ENCODE measurements around the gene EBF3. TPM values are rescaled to one million over a fixed set of nuclear protein-coding genes. Genes with fewer than 3 reads are reported as not detected.

Gene EBF3
- total and polyA plus RNA-seq, 9 of the 15 experiments (the other 6 are each of a cell fraction or from before 2014, with no cell fraction given), result not detected

- no peak for TF ChIP-seq ATF2 (CRISPR knock-in tag; IDR thresholded peaks at IDR 0.05)
- TF ChIP-seq CBX2 (IDR thresholded peaks at IDR 0.05; ENCODE audit: insufficient read depth, low read length, poor library complexity, severe bottlenecking), result no peak
Measured at GRCh38 chr10:129953119-129954051, 10.7 kb downstream of the EBF3 start (continued).

GRCh38 chr10:129952378-129953118, 11.5 kb downstream of the EBF3 start:
- in situ Hi-C loops (cut with MboI), result no loop called here
- BruUV-seq (replicated peaks), result no TSS peak

More at GRCh38 chr10:129952378-129953118, 11.5 kb downstream of the EBF3 start:
- no peaks in the 10 kb centered on the region for H3K36me3 ChIP-seq (ENCODE audit: control insufficient read depth, insufficient read depth, low read length)
- no peak for ATAC-seq
- H3K27me3 ChIP-seq (ENCODE audit: control insufficient read depth in 2 of 2, insufficient read depth in 2 of 2, low read length in 2 of 2), result peaks cover 0 to 5% of the 10 kb centered on the region in 2 experiments; a peak in 2 of 5 replicates
- intact Hi-C loops (cut with micrococcal nuclease), result no loop called here
- H3K4me3 ChIP-seq, result no peak overlapping the region
- no peak overlapping the region for H3K9ac ChIP-seq (ENCODE audit: insufficient read depth in 1 of 2, low read depth in 2 of 2, low read length in 2 of 2)
- no peak for FAIRE-seq
- no peak for TF ChIP-seq MYBL2 (IDR thresholded peaks at IDR 0.05; ENCODE audit: low read depth)
- TF ChIP-seq MYBL2 (CRISPR knock-in tag; IDR thresholded peaks at IDR 0.05; ENCODE audit: borderline replicate concordance), result no peak
- no peak for TF ChIP-seq SAP30 (IDR thresholded peaks at IDR 0.05; ENCODE audit: borderline replicate concordance, insufficient read depth, low read depth, low read length, poor library complexity, severe bottlenecking)
- TF ChIP-seq FOXK2 (conservative IDR thresholded peaks at IDR 0.05 in 1 of 2, IDR thresholded peaks at IDR 0.05 in 1 of 2; ENCODE audit: low read depth in 2 of 2), result no peak
- no peak overlapping the region for H3K4me2 ChIP-seq (ENCODE audit: insufficient read depth, low read length)
- H3K79me2 ChIP-seq (ENCODE audit: control insufficient read depth, insufficient read depth, low read length), result no peaks in the 10 kb centered on the region
- no peaks in the 10 kb centered on the region for H3K9me1 ChIP-seq (ENCODE audit: control insufficient read depth, insufficient read depth, low read length)
- H3K4me1 ChIP-seq (replicated peaks in 1 of 2; ENCODE audit: control insufficient read depth in 2 of 2, insufficient read depth in 2 of 2, low read length in 2 of 2), result no peaks in the 10 kb centered on the region
- no peak overlapping the region for H2AFZ ChIP-seq (ENCODE audit: low read depth, low read length)
- no peak for DNase-seq (ENCODE audit: extremely low read depth in 1 of 4, low spot score in 3 of 4)
- no peaks in the 10 kb centered on the region for H3K9me3 ChIP-seq (replicated peaks; ENCODE audit: control insufficient read depth, insufficient read depth, low read depth, low read length)
- WGBS (ENCODE audit: insufficient coverage, low coverage, missing lambda C conversion rate), result 2% methylated on average over 10 of the region's 13 CpGs
- CTCF ChIA-PET (ENCODE audit: low intra/inter-chr PET ratio), result no interaction called here
- no peak overlapping the region for H3K27ac ChIP-seq (ENCODE audit: extremely low read depth, low read depth, low read length)
- POLR2A ChIA-PET, result no interaction called here
- no peaks in the 10 kb centered on the region for H4K20me1 ChIP-seq (replicated peaks; ENCODE audit: control insufficient read depth, insufficient read depth, low read length)
